Stimulated activated CD4-positive, alpha-beta T cell treated with anti-CD3 and anti-CD28 coated beads, TNF-alpha, amount 100 ng/mL, for 4 hours (primary cell): ENCODE measurements around the gene ACY1.

Experiments
- DNase-seq, 3 experiments: peaks; one replicate each; pipeline ENCODE4 v3.0.0-alpha.2; 2020; ENCODE audit warnings: low read depth in 3 of 3

Gene ACY1

DNA sequence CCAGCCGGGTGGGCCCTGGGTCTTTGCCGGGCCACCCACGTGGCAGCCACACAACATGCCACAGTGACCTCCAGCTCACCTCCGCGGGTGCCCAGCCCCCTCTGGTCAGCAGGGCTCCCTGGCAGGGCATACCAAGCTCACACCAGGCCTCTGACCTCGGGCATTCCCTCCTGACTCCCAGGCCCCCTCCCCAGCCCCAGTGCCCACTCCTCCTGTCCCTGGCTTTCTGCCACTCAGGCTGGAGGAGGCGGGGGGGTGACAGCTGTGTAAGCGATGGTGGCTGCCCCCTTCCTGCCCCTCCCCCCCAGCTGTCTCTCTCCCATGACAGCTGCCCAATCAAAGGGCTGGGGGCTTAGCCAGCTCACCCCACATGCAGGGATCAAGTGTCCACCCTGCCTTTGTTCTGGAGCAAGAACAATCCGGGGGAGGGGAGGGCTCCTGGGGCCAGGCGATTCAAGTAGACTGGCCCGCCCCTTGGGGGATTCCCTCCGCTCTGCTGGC lies 19.3 kb upstream of the ACY1 start:
- no peak for DNase-seq

DNA sequence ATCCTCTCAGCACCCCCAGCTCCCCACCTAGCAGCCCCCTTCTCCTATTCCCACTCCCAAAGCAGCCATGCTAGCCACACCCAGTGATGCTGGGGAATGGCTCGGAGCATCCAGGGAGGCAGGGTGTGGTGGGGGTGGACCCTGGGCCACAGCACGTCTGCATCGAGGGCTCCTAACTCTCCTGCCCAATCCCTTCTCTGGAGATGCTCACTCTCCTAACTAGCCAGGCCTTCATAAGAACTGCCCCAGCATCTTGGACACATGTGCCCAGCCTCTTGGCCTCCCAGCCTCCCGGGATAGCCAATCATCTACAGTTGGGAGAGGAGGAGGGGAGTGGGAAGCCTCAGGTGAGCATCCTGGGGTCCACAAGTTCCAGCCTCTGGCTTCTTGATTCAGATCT lies 18.8 kb upstream of the ACY1 start:
- DNase-seq: no peak

- DNase-seq: no peak
Observed at GRCh38 chr3:51966016-51966415, 17.3 kb upstream of the ACY1 start.

GRCh38 chr3:51966486-51966885 lies 16.8 kb upstream of the ACY1 start:
- no peak for DNase-seq

- DNase-seq: no peak
Observed at GRCh38 chr3:51966922-51967383, 16.4 kb upstream of the ACY1 start.

- DNase-seq: no peak
Observed at GRCh38 chr3:51967384-51968169, 15.8 kb upstream of the ACY1 start, which contains the start of gene PCBP4. Gene PCBP4, minus strand, starts transcription at chr3:51967454. Its CDS starts 6,214 bp downstream, at chr3:51961240.

DNA sequence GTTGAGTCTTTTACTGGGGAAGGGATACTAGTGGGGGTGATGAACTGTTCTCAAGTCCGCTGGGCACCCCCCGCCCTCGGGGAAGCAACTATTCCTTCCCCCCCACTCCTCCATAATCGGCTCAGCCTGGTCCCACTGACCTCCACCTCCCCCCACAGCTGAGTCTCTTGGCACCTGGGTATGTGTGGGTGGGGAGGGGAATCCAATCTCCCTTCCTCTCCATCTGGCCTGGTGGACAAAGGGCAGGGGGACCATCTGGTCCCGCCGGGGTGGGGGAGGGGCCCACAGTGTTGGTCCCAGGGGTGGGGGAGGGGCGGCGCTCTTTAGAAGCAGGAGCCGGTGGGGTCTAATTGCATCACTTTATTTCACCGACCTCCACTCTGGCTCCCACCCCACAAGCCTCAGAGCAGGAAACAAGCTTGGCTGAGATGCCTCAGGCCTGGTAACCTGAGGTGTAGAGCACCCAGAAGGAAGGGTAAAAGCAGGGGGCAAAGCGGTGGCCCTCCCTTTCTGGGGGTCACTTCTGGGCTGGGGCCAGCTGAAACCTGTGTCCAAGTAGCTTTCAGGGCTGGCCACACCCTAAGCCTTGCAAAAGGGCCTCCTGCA lies 15.1 kb upstream of the ACY1 start:
- DNase-seq: no peak

- DNase-seq: no peak
Observed at GRCh38 chr3:51968883-51969678, 14.3 kb upstream of the ACY1 start.

- no peak for DNase-seq
Observed at GRCh38 chr3:51969841-51970240, 13.5 kb upstream of the ACY1 start.

- no peak for DNase-seq
Observed at GRCh38 chr3:51970606-51971300, 12.6 kb upstream of the ACY1 start.

DNA sequence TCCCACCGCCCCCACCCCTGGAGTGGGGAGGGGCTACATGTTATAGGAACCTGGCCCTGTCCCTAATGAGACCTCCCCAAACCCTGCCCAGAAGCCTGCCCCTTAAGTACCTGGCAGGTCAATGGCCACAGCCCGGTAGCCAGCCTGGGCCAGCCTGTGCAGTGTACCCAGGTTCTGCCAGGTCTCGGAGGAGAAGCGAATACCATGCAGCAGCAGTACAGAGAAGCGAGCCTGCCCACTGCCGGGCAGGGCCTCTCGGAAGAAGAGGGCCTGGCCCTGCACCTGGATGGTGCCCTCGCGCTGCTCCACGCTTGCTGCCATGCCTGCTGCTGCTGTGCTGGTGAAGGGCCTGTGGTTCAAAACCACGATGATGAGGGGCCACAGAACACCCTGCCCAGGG lies 12.0 kb upstream of the ACY1 start:
- no peak for DNase-seq

DNA sequence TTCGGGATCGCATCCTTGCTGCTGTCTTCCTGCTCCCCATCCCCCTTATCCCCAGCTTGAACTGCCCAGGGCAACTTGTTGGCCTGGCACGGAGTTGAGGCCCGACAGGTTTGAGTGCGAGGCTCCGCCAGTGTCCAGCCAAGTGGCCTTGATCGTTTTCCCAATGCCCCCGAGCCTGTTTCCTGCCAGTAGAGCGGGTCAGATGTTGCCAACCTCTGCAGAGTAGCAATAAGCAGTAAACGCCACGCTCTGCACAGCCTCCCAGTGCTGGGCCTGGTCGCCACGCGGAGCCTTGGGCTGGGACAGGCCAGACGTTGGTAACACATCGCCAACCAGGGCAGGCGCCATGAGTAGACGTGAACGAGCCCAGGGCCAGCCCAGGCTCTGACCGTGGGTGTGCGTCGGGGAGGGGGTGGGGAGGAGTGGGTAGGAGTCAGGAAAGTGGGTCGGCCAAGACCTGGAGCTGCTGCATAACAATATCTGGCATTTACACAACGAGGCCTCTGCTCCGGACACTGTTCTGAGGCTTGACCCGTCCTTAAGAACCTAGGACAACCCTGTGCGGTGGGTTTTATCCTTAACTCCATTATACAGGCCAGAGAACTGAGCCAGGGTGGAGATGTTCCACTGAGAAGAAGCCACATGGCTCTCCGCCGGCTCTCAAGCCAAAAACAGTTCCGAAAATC lies 8.9 kb upstream of the ACY1 start:
- DNase-seq: no peak

DNA sequence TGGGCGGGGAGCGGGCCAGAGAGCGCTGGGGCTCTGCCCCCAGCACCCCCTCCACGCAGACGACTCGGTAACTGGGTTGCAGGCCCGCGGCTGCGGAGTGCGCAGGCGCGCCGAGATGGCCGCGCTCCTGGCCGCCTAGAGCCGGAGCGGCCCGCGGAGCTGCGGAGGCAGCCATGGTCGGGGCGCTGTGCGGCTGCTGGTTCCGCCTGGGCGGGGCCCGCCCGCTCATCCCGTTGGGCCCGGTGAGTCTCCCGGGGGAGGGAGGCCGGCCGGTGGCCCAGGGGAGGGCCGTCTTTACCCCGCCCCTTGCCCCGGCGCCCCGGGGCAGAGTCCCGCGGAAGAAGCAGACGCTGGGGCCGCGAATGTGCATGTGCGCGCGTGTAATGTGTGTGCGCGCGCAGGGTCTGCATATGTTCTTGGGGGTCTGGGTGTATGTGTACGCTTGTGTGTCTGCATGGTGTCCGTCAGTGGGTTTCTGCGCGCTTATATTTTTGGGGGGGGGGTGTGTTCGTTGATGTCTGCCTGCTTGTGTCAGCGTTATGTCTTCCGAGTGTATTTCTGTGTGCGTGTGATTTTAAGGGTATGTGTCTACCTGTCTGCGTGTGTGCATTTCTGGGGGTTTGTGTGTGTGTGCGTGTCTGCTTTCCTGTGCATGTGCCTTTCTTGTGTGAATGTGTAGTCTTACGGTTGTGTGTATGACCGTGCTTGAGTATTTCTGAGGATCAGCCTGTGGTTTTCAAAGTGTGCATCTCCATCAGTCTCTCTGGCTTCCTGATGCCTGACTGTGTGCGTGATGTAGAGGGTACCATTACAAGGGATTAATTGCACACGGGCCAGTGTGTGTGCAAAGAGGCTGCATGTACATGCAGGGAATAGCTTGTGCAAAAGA lies 8.1 kb upstream of the ACY1 start, which contains the start of gene ABHD14A:
TSS of gene ABHD14A (plus strand) at position 102 of the 889 bp plus-strand sequence. CDS start at position 174, 72 bp downstream.
- DNase-seq: peak; percentile 38 to 55 (median 47)

GRCh38 chr3:51975852-51976549 lies 7.3 kb upstream of the ACY1 start:
- no peak for DNase-seq

DNA sequence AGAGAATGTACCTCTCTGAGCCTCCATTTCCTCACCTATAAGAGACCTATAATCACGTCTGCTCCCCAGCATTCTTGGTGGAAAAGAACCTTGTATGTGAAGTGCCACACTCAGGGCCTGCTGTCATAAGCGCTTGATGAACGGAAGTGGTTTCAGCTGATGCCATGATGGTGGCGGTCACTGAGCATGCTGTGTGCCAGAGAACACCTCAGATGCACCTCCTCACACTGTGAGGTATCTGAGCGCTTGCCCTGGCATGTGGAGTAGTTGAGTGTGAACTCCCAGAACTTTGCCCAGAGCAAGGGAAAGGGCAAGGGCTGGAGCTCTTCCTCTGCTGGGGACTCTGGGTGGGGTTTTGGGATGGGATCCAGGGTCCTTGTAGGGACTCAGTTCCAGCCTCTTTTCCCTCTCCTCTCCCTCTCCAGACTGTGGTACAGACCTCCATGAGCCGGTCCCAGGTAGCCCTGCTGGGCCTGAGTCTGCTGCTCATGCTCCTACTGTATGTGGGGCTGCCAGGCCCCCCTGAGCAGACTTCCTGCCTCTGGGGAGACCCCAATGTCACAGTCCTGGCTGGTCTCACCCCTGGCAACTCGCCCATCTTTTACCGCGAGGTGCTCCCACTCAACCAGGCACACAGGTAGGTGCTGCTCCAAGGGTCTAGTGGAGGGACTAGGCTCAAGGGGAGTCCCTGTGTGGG lies 5.7 kb upstream of the ACY1 start:
- DNase-seq: no peak

DNA sequence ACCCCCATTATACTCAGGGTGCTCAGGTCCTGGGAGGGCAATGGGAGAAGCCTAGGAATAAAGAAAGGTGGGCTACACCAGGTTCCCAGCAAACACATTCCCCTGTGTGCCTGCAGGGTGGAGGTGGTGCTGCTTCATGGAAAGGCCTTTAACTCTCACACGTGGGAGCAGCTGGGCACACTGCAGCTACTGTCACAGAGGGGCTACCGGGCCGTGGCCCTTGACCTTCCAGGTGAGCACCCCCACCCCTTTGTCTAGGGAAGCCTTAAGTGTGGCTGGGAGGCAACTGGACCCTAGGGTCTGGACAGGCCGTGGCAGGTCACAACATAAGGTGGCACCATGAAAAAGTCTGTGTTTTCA lies 5.2 kb upstream of the ACY1 start:
- no peak for DNase-seq

DNA sequence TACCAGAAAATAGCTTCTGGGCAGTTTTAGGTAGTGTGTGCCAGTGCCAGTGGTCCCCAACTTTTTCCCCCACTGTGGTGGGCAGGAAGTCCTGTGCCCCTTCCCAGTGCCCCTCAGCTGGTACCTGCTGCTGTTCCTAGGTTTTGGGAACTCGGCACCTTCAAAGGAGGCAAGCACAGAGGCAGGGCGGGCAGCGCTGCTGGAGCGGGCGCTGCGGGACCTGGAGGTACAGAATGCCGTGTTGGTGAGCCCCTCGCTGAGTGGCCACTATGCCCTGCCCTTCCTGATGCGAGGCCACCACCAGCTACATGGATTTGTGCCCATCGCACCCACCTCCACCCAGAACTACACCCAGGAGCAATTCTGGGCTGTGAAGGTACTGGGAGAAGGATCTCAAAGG lies 3.1 kb upstream of the ACY1 start:
- no peak for DNase-seq

DNA sequence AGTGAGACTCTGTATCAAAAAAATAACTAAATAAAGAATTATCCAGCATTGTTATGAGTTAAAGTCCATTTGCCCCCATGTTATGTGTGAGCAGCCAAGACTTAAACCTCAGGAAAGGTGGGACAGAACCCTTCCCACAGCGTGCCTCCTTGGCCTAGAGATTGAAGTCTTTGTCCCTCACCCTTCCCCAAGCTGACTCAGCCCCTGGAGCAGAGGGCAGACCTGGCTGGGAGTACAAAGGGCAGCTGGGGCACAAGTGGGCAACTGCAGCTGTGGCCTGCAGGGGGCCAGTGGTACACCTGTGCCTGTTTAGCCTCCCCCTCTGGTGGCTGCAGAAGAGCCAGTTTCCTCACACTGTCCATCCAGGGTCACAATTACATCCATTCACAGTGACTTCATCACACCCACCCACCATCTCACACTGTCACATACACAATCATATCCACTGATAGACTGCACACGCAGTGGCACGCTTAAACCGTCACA lies 940 bp upstream of the ACY1 start:
- no peak for DNase-seq
